Measurements from ENCODE around the gene ARHGAP29.

GRCh38 chr1:94205639-94206038, 31.7 kb downstream of the ARHGAP29 start:
- TF ChIP-seq CTCF (IDR thresholded peaks at IDR 0.05; ENCODE audit: borderline replicate concordance, extremely low read depth, low read length, poor library complexity, severe bottlenecking) (no peak), EZH2 (IDR thresholded peaks at IDR 0.05; ENCODE audit: borderline replicate concordance, low read depth, low read length, severe bottlenecking) (no peak)

Data from DND-41 (cell line).